ENCODE data around the gene PTK6. TPM values are rescaled to one million over a fixed set of nuclear protein-coding genes. Genes with fewer than 3 reads are reported as not detected.

Gene PTK6
- total and polyA plus RNA-seq, 2 donors: 0.19 to 2.7 TPM

- DNase-seq (ENCODE audit: low read depth in 6 of 9, low spot score in 9 of 9): no peak
- H3K4me1 ChIP-seq (ENCODE audit: control insufficient read depth in 2 of 2, insufficient read depth in 2 of 2, low read length in 2 of 2): peaks cover 2 to 29% of the 10 kb centered on the region in 2 donors
- H3K4me3 ChIP-seq (ENCODE audit: low read length in 2 of 2): no peak overlapping the region
Measured at GRCh38 chr20:63540417-63541186, 3.4 kb upstream of the PTK6 start.

GRCh38 chr20:63539441-63540370, 2.5 kb upstream of the PTK6 start:
- no peak for DNase-seq (ENCODE audit: low read depth in 6 of 9, low spot score in 9 of 9)
- Histone ChIP-seq H3K27me3 (ENCODE audit: control insufficient read depth in 2 of 2, insufficient read depth in 1 of 2, low read length in 1 of 2) (peaks cover 0 to 23% of the 10 kb centered on the region in 2 donors), H3K9me3 (ENCODE audit: control insufficient read depth in 2 of 2, insufficient read depth in 1 of 2, low read length in 1 of 2) (no peaks in the 10 kb centered on the region), H3K4me1 (ENCODE audit: control insufficient read depth in 2 of 2, insufficient read depth in 2 of 2, low read length in 2 of 2) (peaks cover 2 to 25% of the 10 kb centered on the region in 2 donors), H3K27ac (ENCODE audit: low read depth in 1 of 2, low read length in 1 of 2) (no peak overlapping the region), H3K36me3 (ENCODE audit: control insufficient read depth in 2 of 2, insufficient read depth in 2 of 2, low read length in 1 of 2) (no peaks in the 10 kb centered on the region), H3K4me3 (ENCODE audit: low read length in 2 of 2) (no peak overlapping the region)
- 94% methylated on average over 29 of the region's 29 CpGs for WGBS

More at GRCh38 chr20:63540417-63541186, 3.4 kb upstream of the PTK6 start:
- Histone ChIP-seq H3K9me3 (ENCODE audit: control insufficient read depth in 2 of 2, insufficient read depth in 1 of 2, low read length in 1 of 2) (no peaks in the 10 kb centered on the region), H3K36me3 (ENCODE audit: control insufficient read depth in 2 of 2, insufficient read depth in 2 of 2, low read length in 1 of 2) (no peaks in the 10 kb centered on the region), H3K27me3 (ENCODE audit: control insufficient read depth in 2 of 2, insufficient read depth in 1 of 2, low read length in 1 of 2) (peaks cover 0 to 25% of the 10 kb centered on the region in 2 donors), H3K27ac (ENCODE audit: low read depth in 1 of 2, low read length in 1 of 2) (no peak overlapping the region)
- 92% methylated on average over 49 of the region's 49 CpGs for WGBS

- H3K4me1 ChIP-seq (ENCODE audit: control insufficient read depth in 2 of 2, insufficient read depth in 2 of 2, low read length in 2 of 2): peaks cover 2 to 25% of the 10 kb centered on the region in 2 donors
- no peak for DNase-seq (ENCODE audit: low read depth in 6 of 9, low spot score in 9 of 9)
- H3K27ac ChIP-seq (ENCODE audit: low read depth in 1 of 2, low read length in 1 of 2): no peak overlapping the region
- H3K27me3 ChIP-seq (ENCODE audit: control insufficient read depth in 2 of 2, insufficient read depth in 1 of 2, low read length in 1 of 2): peaks cover 0 to 22% of the 10 kb centered on the region in 2 donors
- 72% methylated on average over 12 of the region's 12 CpGs for WGBS
- no peaks in the 10 kb centered on the region for H3K9me3 ChIP-seq (ENCODE audit: control insufficient read depth in 2 of 2, insufficient read depth in 1 of 2, low read length in 1 of 2)
- no peaks in the 10 kb centered on the region for H3K36me3 ChIP-seq (ENCODE audit: control insufficient read depth in 2 of 2, insufficient read depth in 2 of 2, low read length in 1 of 2)
- no peak overlapping the region for H3K4me3 ChIP-seq (ENCODE audit: low read length in 2 of 2)
Measured at GRCh38 chr20:63539092-63539430, 1.9 kb upstream of the PTK6 start.

GRCh38 chr20:63538204-63539091, 1.3 kb upstream of the PTK6 start:
- H3K27me3 ChIP-seq (ENCODE audit: control insufficient read depth in 2 of 2, insufficient read depth in 1 of 2, low read length in 1 of 2): peaks cover 0 to 22% of the 10 kb centered on the region in 2 donors
- DNase-seq (ENCODE audit: low read depth in 6 of 9, low spot score in 9 of 9): peak in 1 of 9 donors; percentile 28
- peaks cover 2 to 25% of the 10 kb centered on the region in 2 donors for H3K4me1 ChIP-seq (ENCODE audit: control insufficient read depth in 2 of 2, insufficient read depth in 2 of 2, low read length in 2 of 2)
- no peaks in the 10 kb centered on the region for H3K36me3 ChIP-seq (ENCODE audit: control insufficient read depth in 2 of 2, insufficient read depth in 2 of 2, low read length in 1 of 2)
- peak overlapping the region; percentile 82 to 84 for H3K27ac ChIP-seq (ENCODE audit: low read depth in 1 of 2, low read length in 1 of 2)
- peak overlapping the region; percentile 63 to 67 for H3K4me3 ChIP-seq (ENCODE audit: low read length in 2 of 2)
- WGBS: 57% methylated on average over 27 of the region's 27 CpGs
- H3K9me3 ChIP-seq (ENCODE audit: control insufficient read depth in 2 of 2, insufficient read depth in 1 of 2, low read length in 1 of 2): no peaks in the 10 kb centered on the region

GRCh38 chr20:63537525-63538203, 488 bp upstream of the PTK6 start:
- Histone ChIP-seq H3K9me3 (ENCODE audit: control insufficient read depth in 2 of 2, insufficient read depth in 1 of 2, low read length in 1 of 2) (no peaks in the 10 kb centered on the region), H3K4me3 (ENCODE audit: low read length in 2 of 2) (peak overlapping the region; percentile 63 to 67), H3K36me3 (ENCODE audit: control insufficient read depth in 2 of 2, insufficient read depth in 2 of 2, low read length in 1 of 2) (no peaks in the 10 kb centered on the region), H3K4me1 (ENCODE audit: control insufficient read depth in 2 of 2, insufficient read depth in 2 of 2, low read length in 2 of 2) (peaks cover 2 to 25% of the 10 kb centered on the region in 2 donors), H3K27ac (ENCODE audit: low read depth in 1 of 2, low read length in 1 of 2) (peak overlapping the region; percentile 82 to 84), H3K27me3 (ENCODE audit: control insufficient read depth in 2 of 2, insufficient read depth in 1 of 2, low read length in 1 of 2) (peaks cover 0 to 23% of the 10 kb centered on the region in 2 donors)
- 9% methylated on average over 34 of the region's 34 CpGs for WGBS
- DNase-seq (ENCODE audit: low read depth in 6 of 9, low spot score in 9 of 9): peak; percentile 76 to 96 (median 90)

GRCh38 chr20:63536241-63536977, 767 bp downstream of the PTK6 start:
- DNase-seq (ENCODE audit: low read depth in 6 of 9, low spot score in 9 of 9): no peak
- no peak overlapping the region for H3K27ac ChIP-seq (ENCODE audit: low read depth in 1 of 2, low read length in 1 of 2)
- 91% methylated on average over 35 of the region's 35 CpGs for WGBS
- H3K4me3 ChIP-seq (ENCODE audit: low read length in 2 of 2): no peak overlapping the region
- peaks cover 0 to 3% of the 10 kb centered on the region in 2 donors for H3K9me3 ChIP-seq (ENCODE audit: control insufficient read depth in 2 of 2, insufficient read depth in 1 of 2, low read length in 1 of 2)
- H3K27me3 ChIP-seq (ENCODE audit: control insufficient read depth in 2 of 2, insufficient read depth in 1 of 2, low read length in 1 of 2): peaks cover 0 to 25% of the 10 kb centered on the region in 2 donors
- peaks cover 2 to 25% of the 10 kb centered on the region in 2 donors for H3K4me1 ChIP-seq (ENCODE audit: control insufficient read depth in 2 of 2, insufficient read depth in 2 of 2, low read length in 2 of 2)
- no peaks in the 10 kb centered on the region for H3K36me3 ChIP-seq (ENCODE audit: control insufficient read depth in 2 of 2, insufficient read depth in 2 of 2, low read length in 1 of 2)

- no peaks in the 10 kb centered on the region for H3K36me3 ChIP-seq (ENCODE audit: control insufficient read depth in 2 of 2, insufficient read depth in 2 of 2, low read length in 1 of 2)
- peaks cover 2 to 25% of the 10 kb centered on the region in 2 donors for H3K4me1 ChIP-seq (ENCODE audit: control insufficient read depth in 2 of 2, insufficient read depth in 2 of 2, low read length in 2 of 2)
- peaks cover 0 to 25% of the 10 kb centered on the region in 2 donors for H3K27me3 ChIP-seq (ENCODE audit: control insufficient read depth in 2 of 2, insufficient read depth in 1 of 2, low read length in 1 of 2)
- H3K4me3 ChIP-seq (ENCODE audit: low read length in 2 of 2): no peak overlapping the region
- no peak for DNase-seq (ENCODE audit: low read depth in 6 of 9, low spot score in 9 of 9)
- H3K27ac ChIP-seq (ENCODE audit: low read depth in 1 of 2, low read length in 1 of 2): peak overlapping the region in 1 of 2 donors; percentile 22
- 87% methylated on average over 49 of the region's 49 CpGs for WGBS
- H3K9me3 ChIP-seq (ENCODE audit: control insufficient read depth in 2 of 2, insufficient read depth in 1 of 2, low read length in 1 of 2): peaks cover 0 to 3% of the 10 kb centered on the region in 2 donors
Measured at GRCh38 chr20:63534831-63535651, 2.1 kb downstream of the PTK6 start.
